ENCODE results near the gene NAA25.
"Not testable (repeated sequence)": the region's sequence is repeated elsewhere in the genome, so short reads cannot be mapped to it uniquely, and the experiment has no call there.

Gene NAA25

GRCh38 chr12:112105891-112106290 lies 2.7 kb downstream of the NAA25 start:
- TF ChIP-seq CTCF (IDR thresholded peaks at IDR 0.05; ENCODE audit: low read depth, low read length), result no peak
- H3K4me3 ChIP-seq (ENCODE audit: low read depth, low read length), result no peak overlapping the region

- H3K4me3 ChIP-seq (ENCODE audit: low read depth, low read length), result no peak overlapping the region
- TF ChIP-seq CTCF (IDR thresholded peaks at IDR 0.05; ENCODE audit: low read depth, low read length), result no peak
These were observed 4.7 kb downstream of the NAA25 start for GRCh38 chr12:112103758-112104503.

GRCh38 chr12:112102746-112103145 lies 5.8 kb downstream of the NAA25 start:
- H3K4me3 ChIP-seq (ENCODE audit: low read depth, low read length), result not testable (repeated sequence)

GRCh38 chr12:112102127-112102526 lies 6.5 kb downstream of the NAA25 start:
- H3K4me3 ChIP-seq (ENCODE audit: low read depth, low read length), result no peak overlapping the region
- no peak for TF ChIP-seq CTCF (IDR thresholded peaks at IDR 0.05; ENCODE audit: low read depth, low read length)

GRCh38 chr12:112100500-112100899 lies 8.1 kb downstream of the NAA25 start:
- H3K4me3 ChIP-seq (ENCODE audit: low read depth, low read length), result not testable (repeated sequence)

- H3K4me3 ChIP-seq (ENCODE audit: low read depth, low read length), result no peak overlapping the region
- no peak for TF ChIP-seq CTCF (IDR thresholded peaks at IDR 0.05; ENCODE audit: low read depth, low read length)
These were observed 10.9 kb downstream of the NAA25 start for GRCh38 chr12:112097641-112098040.

GRCh38 chr12:112096667-112097066 lies 11.9 kb downstream of the NAA25 start:
- TF ChIP-seq CTCF (IDR thresholded peaks at IDR 0.05; ENCODE audit: low read depth, low read length), result no peak
- H3K4me3 ChIP-seq (ENCODE audit: low read depth, low read length), result no peak overlapping the region

- H3K4me3 ChIP-seq (ENCODE audit: low read depth, low read length), result no peak overlapping the region
- no peak for TF ChIP-seq CTCF (IDR thresholded peaks at IDR 0.05; ENCODE audit: low read depth, low read length)
These were observed 12.5 kb downstream of the NAA25 start for GRCh38 chr12:112096070-112096469.
